HG03280 (cell line): ENCODE measurements around the gene KRTAP19-8.

ENCODE experiments used
- ATAC-seq: cut with Tn5 transposase; IDR thresholded peaks from one replicate; pipeline ENCODE4 v1.9.1; 2021; ENCODE audit warnings: mild to moderate bottlenecking, moderate library complexity; ENCODE audit not compliant: unreplicated experiment

KRTAP19-8 gene

DNA sequence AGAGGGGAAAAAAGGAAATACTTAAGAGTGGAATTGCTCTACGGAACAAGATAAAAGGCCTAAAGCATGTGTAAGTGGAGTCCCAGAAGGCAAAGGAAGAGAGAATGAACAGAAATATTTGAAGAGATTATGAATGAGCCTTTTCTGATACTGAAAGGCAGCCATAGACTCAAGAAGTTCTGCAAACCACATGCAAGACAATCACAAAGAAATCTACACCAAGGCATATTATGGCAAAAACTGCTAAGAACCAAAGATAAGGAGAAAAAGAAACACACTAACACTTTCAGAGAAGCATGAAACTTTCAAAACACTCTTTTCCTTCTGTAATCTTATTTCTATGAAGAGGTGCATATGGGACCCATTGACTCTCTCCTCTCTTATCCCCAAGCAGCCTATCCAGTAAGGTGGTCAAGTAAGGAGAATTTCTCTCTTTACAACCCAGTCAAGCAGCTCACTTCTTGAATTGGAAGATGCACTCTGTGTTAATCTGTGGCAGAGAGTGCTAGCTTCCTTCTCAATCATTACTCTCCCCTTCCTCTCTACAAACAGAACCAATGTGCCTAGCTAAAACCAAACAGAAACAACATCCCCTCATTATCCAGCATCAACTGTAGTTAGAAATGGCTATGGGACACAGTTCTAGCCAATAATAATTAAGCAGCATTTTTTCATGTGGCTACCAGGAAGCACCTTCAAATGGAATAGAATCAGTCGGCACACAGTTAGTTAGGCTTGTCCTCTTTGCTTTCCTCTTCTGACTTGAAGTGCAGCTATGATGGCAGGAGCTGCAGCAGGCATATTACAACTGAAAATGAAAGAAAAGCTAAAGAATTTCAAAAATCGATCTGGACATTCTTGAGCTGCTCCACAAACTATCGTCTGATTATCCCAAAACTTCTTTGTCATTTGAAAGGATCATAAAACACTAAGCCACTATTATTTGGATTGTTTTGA, 25.9 kb downstream of the KRTAP19-8 start:
- ATAC-seq, result no peak

GRCh38 chr21:31011412-31011811, 26.9 kb downstream of the KRTAP19-8 start:
- ATAC-seq, result no peak

DNA sequence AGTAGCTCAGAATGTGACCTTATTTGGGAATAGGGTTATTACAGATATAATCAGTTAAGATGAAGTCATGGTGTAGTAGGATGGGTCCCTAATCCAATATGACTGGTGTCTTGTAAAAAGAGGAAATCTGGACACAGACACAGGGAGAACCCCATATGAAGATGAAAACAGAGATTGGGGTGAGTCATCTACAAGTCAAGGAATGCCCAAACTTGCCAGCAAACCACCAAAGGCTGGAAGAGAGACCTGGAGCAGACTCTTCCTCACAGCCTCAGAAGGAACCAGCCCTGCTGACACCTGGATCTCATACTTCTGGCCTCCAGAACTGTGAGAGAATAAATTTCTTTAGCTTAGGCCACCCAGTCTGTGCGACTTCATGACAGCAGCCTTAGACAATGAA, 29.9 kb downstream of the KRTAP19-8 start:
- no peak for ATAC-seq

GRCh38 chr21:31005019-31005418, 33.3 kb downstream of the KRTAP19-8 start:
- ATAC-seq, result no peak

DNA sequence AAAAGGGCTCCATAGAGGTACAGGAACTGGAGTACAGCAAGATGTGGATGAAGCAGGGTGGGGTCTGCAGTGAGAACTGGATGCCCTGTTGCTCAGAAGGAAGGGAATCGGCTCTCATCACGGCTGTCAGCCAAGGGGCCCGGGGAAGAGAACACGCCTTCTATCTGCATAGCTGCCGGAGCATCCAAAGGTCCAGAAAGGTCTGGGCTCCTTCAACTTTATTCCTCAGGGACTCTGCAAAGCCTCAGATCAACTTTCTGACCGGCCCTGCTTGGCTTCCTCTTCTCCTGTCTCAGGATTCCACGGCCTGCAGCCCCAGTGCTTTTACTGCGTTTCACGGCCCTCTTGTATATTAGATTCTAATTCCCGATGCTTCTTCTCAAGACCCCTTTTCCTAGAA, 34.8 kb downstream of the KRTAP19-8 start:
- no peak for ATAC-seq

GRCh38 chr21:30997541-30997940, 40.7 kb downstream of the KRTAP19-8 start:
- ATAC-seq, result no peak

DNA sequence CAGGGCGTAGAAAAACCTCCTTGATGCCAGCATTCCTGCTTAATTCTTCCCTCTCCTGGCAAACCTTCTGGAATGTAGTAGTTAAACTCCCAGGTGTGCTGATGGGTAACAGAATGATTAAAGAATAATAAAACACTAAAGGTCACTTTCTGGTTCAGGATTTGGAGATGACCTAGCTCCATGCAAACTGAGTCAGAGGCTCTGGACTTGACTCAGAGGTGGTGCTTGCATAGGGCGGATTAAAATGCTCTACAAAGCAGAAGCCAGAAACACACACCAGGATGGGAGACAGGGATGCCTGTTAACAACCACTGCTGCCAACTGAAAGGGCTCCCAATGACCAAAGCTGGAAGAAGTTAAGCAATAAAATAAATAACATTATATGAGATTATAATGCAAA, 41.5 kb downstream of the KRTAP19-8 start:
- no peak for ATAC-seq

- no peak for ATAC-seq
These were observed 43.3 kb downstream of the KRTAP19-8 start for GRCh38 chr21:30994932-30995331.

DNA sequence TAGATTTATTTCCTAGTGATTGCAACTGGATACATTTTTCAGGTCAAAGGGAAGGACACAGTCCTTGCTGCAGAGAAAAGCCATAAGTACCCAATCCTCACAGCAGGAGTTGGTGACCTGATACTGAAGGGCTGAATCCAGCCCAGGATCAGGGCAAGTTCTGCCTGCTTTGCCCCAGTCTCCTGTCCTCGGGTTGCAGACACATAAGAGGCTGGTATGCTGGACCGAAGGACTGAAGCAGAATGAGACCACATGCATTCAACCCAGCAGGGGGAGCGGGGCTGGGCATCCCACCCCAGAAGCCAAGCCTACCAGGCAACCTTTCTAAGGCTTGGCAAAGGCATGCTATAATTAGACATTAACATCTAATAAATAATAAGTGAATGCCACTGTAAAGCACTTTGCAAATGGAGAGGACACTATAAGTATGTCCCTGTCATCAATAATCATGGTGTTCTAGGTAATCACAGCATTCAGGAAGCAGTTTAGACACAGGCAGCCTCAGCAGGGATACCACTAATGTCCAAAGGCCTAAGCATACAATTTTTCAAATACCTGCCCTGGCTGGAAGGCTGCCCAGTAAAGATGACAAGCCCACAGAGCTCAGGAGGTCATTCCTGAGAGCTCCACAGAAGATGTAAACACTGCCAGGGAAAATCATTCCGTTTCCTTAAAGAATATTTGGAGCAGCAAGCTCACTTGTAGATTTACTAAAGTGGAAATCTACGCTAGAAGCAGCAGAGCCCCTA, 47.6 kb downstream of the KRTAP19-8 start:
- no peak for ATAC-seq

DNA sequence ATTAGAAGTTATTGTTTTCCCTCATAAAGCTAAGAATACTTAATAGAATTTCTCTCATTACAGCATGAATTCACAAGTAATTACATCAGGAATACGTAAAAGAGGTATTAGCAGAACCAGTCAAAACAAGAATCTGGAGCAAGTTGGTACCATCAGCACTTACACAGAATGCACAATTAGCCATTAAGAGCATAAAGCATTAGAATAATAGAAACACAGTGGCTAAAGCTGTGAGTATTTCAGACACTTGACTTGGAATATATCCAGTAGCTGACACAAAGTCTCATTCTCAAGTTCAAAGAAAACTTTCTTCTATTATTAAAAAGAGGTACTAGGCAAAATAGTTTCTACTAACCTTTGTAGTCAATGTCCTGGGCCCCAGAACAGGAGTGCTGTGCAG, 49.6 kb downstream of the KRTAP19-8 start:
- ATAC-seq, result no peak
